ENCODE results near the gene TAF11L10. TPM values are rescaled to one million over a fixed set of nuclear protein-coding genes. Genes with fewer than 3 reads are reported as not detected.
"Not testable (repeated sequence)": the region's sequence is repeated elsewhere in the genome, so short reads cannot be mapped to it uniquely, and the experiment has no call there.

Gene TAF11L10
- polyA plus RNA-seq (2013, experiment 1 of 2): not detected
- polyA plus RNA-seq (2013, experiment 2 of 2): not detected

DNA sequence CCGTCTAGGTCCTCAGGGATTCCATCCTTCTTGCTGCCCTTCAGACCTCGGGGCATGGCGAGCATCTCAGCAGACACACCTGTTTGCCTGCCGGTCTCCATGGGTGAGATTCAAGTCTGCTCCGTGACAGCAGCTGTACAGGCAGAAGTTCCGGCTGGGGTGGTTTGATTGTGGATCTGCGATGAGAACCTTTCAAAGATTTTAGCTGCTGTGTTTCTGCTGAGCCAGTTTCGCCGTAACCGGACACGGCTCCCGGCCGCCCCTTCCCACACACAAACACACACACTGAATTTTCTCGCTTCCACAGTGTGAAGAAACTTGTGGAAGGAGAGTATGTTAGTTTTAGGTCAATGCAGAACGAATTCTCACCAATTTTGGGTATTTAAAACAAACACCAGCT is at the start of gene TAF11L10:
Gene TAF11L10 (minus strand): TSS at position 101 of the 400 bp plus-strand sequence.
- H3K56ac ChIP-seq (ENCODE audit: low read length); H2AK5ac ChIP-seq (ENCODE audit: low read length); H3K4me1 ChIP-seq (ENCODE audit: control insufficient read depth, low read depth, low read length); H3K36me3 ChIP-seq (ENCODE audit: control insufficient read depth, insufficient read depth, low read length); H3K79me1 ChIP-seq (ENCODE audit: low read length); H3K18ac ChIP-seq (ENCODE audit: low read length); H3K4me2 ChIP-seq (ENCODE audit: low read length); H2BK120ac ChIP-seq (ENCODE audit: low read depth, low read length); H3K4ac ChIP-seq (ENCODE audit: low read depth, low read length); H4K8ac ChIP-seq (ENCODE audit: low read depth, low read length); H3K4me3 ChIP-seq (ENCODE audit: low read length); H3K27ac ChIP-seq (ENCODE audit: low read depth, low read length); H4K5ac ChIP-seq (ENCODE audit: low read length); H2BK15ac ChIP-seq (replicated peaks; ENCODE audit: low read depth); H2BK5ac ChIP-seq (ENCODE audit: low read length); H3K27me3 ChIP-seq (ENCODE audit: insufficient read depth, low read length, poor library complexity); H3K79me2 ChIP-seq (ENCODE audit: control insufficient read depth, insufficient read depth, low read length); DNase-seq; H3K9ac ChIP-seq (ENCODE audit: low read length); H3K23ac ChIP-seq (ENCODE audit: low read length): not testable (repeated sequence)
- no CpG with 5 or more reads among the region's 15 CpGs for WGBS (ENCODE audit: extremely low coverage, insufficient coverage, low lambda C conversion rate)

DNA sequence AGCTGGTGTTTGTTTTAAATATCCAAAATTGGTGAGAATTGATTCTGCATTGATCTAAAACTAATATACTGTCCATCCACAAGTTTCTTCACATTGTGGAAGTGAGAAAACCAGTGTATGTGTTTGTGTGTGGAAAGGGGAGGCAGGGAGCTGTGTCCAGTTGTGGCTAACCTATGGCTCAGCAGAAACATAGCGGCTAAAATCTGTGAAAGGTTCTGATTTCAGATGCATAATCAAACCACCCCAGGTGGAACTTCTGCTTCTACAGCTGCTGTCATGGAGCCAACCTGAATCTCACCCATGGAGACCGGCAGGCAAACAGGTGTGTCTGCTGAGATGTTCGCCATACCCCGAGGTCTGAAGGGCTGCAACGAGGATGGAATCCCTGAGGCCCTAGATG is 36.5 kb upstream of the TAF11L10 start, which contains the start of gene TAF11L14:
Gene TAF11L14 (plus strand): TSS at position 301 of the 400 bp plus-strand sequence.
- Histone ChIP-seq H3K79me2 (ENCODE audit: control insufficient read depth, insufficient read depth, low read length) (no peaks in the 10 kb centered on the region), H3K4me2 (ENCODE audit: low read length) (no peak within 1 kb of the TSS), H3K36me3 (ENCODE audit: control insufficient read depth, insufficient read depth, low read length) (no peaks in the 10 kb centered on the region), H2BK120ac (ENCODE audit: low read depth, low read length) (no peak within 1 kb of the TSS), H3K4me1 (ENCODE audit: control insufficient read depth, low read depth, low read length) (no peaks in the 10 kb centered on the region), H2AK5ac (ENCODE audit: low read length) (no peak within 1 kb of the TSS), H3K4me3 (ENCODE audit: low read length) (no peak within 1 kb of the TSS), H3K4ac (ENCODE audit: low read depth, low read length) (no peak within 1 kb of the TSS), H2BK5ac (ENCODE audit: low read length) (no peak within 1 kb of the TSS), H3K56ac (ENCODE audit: low read length) (no peak within 1 kb of the TSS), H3K27me3 (ENCODE audit: insufficient read depth, low read length, poor library complexity) (no peaks in the 10 kb centered on the region), H3K79me1 (ENCODE audit: low read length) (no peaks in the 10 kb centered on the region), H3K18ac (ENCODE audit: low read length) (no peak within 1 kb of the TSS), H3K9ac (ENCODE audit: low read length) (no peak within 1 kb of the TSS), H4K5ac (ENCODE audit: low read length) (no peak within 1 kb of the TSS), H2BK15ac (replicated peaks; ENCODE audit: low read depth) (no peak within 1 kb of the TSS), H4K8ac (ENCODE audit: low read depth, low read length) (no peak within 1 kb of the TSS), H3K27ac (ENCODE audit: low read depth, low read length) (no peak within 1 kb of the TSS), H3K23ac (ENCODE audit: low read length) (no peak within 1 kb of the TSS)
- DNase-seq: no peak
- no CpG with 5 or more reads among the region's 5 CpGs for WGBS (ENCODE audit: extremely low coverage, insufficient coverage, low lambda C conversion rate)

- not testable (repeated sequence) for H3K79me1 ChIP-seq (ENCODE audit: low read length); H3K23ac ChIP-seq (ENCODE audit: low read length); H4K8ac ChIP-seq (ENCODE audit: low read depth, low read length); H2BK15ac ChIP-seq (replicated peaks; ENCODE audit: low read depth); H3K4ac ChIP-seq (ENCODE audit: low read depth, low read length); H2AK5ac ChIP-seq (ENCODE audit: low read length); H2BK120ac ChIP-seq (ENCODE audit: low read depth, low read length); H3K27ac ChIP-seq (ENCODE audit: low read depth, low read length); H4K5ac ChIP-seq (ENCODE audit: low read length); H3K27me3 ChIP-seq (ENCODE audit: insufficient read depth, low read length, poor library complexity); H2BK5ac ChIP-seq (ENCODE audit: low read length); H3K9ac ChIP-seq (ENCODE audit: low read length); DNase-seq; H3K4me1 ChIP-seq (ENCODE audit: control insufficient read depth, low read depth, low read length); H3K79me2 ChIP-seq (ENCODE audit: control insufficient read depth, insufficient read depth, low read length); H3K56ac ChIP-seq (ENCODE audit: low read length); H3K18ac ChIP-seq (ENCODE audit: low read length); H3K4me2 ChIP-seq (ENCODE audit: low read length); H3K4me3 ChIP-seq (ENCODE audit: low read length); H3K36me3 ChIP-seq (ENCODE audit: control insufficient read depth, insufficient read depth, low read length)
- WGBS (ENCODE audit: extremely low coverage, insufficient coverage, low lambda C conversion rate): no CpG with 5 or more reads among the region's 12 CpGs
Measured at GRCh38 chr5:17631788-17632187, 34.2 kb upstream of the TAF11L10 start, which contains the start of gene TAF11L13. Gene TAF11L13 (plus strand): TSS chr5:17632088.

GRCh38 chr5:17625686-17626085 is 28.1 kb upstream of the TAF11L10 start:
- H3K56ac ChIP-seq (ENCODE audit: low read length): no peak overlapping the region
- no peak overlapping the region for H3K18ac ChIP-seq (ENCODE audit: low read length)
- no peak overlapping the region for H2BK120ac ChIP-seq (ENCODE audit: low read depth, low read length)
- no peak overlapping the region for H2AK5ac ChIP-seq (ENCODE audit: low read length)
- no peak overlapping the region for H4K5ac ChIP-seq (ENCODE audit: low read length)
- H3K23ac ChIP-seq (ENCODE audit: low read length): no peak overlapping the region
- no peaks in the 10 kb centered on the region for H3K36me3 ChIP-seq (ENCODE audit: control insufficient read depth, insufficient read depth, low read length)
- H2BK5ac ChIP-seq (ENCODE audit: low read length): no peak overlapping the region
- no peak overlapping the region for H3K4me3 ChIP-seq (ENCODE audit: low read length)
- H3K27ac ChIP-seq (ENCODE audit: low read depth, low read length): no peak overlapping the region
- H3K79me2 ChIP-seq (ENCODE audit: control insufficient read depth, insufficient read depth, low read length): no peaks in the 10 kb centered on the region
- H2BK15ac ChIP-seq (replicated peaks; ENCODE audit: low read depth): no peak overlapping the region
- no peak for DNase-seq
- no peak overlapping the region for H3K9ac ChIP-seq (ENCODE audit: low read length)
- H3K27me3 ChIP-seq (ENCODE audit: insufficient read depth, low read length, poor library complexity): no peaks in the 10 kb centered on the region
- H3K4me1 ChIP-seq (ENCODE audit: control insufficient read depth, low read depth, low read length): no peaks in the 10 kb centered on the region
- H4K8ac ChIP-seq (ENCODE audit: low read depth, low read length): no peak overlapping the region
- no peak overlapping the region for H3K4ac ChIP-seq (ENCODE audit: low read depth, low read length)
- no peak overlapping the region for H3K4me2 ChIP-seq (ENCODE audit: low read length)
- WGBS (ENCODE audit: extremely low coverage, insufficient coverage, low lambda C conversion rate): no CpG with 5 or more reads among the region's 11 CpGs
- H3K79me1 ChIP-seq (ENCODE audit: low read length): no peaks in the 10 kb centered on the region

DNA sequence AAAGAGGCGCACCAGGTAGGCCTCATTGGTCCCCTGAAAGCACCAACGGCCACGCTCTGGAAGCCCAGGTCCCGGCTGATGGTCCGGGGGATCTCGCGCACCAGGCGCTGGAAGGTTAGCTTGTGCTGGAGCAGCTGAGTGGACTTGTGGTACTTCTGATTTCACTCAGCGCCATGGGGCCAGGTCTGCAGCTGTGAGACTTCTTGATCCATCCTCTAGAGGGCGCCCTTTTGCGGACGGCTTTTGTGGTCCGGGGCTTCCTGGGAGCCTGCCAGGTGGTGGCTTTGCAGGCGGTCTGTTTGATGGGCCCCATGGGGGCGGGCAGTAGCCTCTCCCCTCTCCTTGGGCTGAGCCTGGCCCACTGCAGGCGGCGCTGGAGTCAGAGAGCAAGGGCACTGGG is 23.0 kb upstream of the TAF11L10 start:
- Histone ChIP-seq H2AK5ac (ENCODE audit: low read length) (no peak overlapping the region), H3K4me2 (ENCODE audit: low read length) (no peak overlapping the region), H2BK5ac (ENCODE audit: low read length) (no peak overlapping the region), H3K79me2 (ENCODE audit: control insufficient read depth, insufficient read depth, low read length) (no peaks in the 10 kb centered on the region), H3K4me3 (ENCODE audit: low read length) (no peak overlapping the region), H3K36me3 (ENCODE audit: control insufficient read depth, insufficient read depth, low read length) (no peaks in the 10 kb centered on the region), H2BK15ac (replicated peaks; ENCODE audit: low read depth) (no peak overlapping the region), H3K4ac (ENCODE audit: low read depth, low read length) (no peak overlapping the region), H3K9ac (ENCODE audit: low read length) (no peak overlapping the region), H2BK120ac (ENCODE audit: low read depth, low read length) (no peak overlapping the region), H4K8ac (ENCODE audit: low read depth, low read length) (no peak overlapping the region), H4K5ac (ENCODE audit: low read length) (no peak overlapping the region), H3K27ac (ENCODE audit: low read depth, low read length) (no peak overlapping the region), H3K23ac (ENCODE audit: low read length) (no peak overlapping the region), H3K79me1 (ENCODE audit: low read length) (no peaks in the 10 kb centered on the region), H3K4me1 (ENCODE audit: control insufficient read depth, low read depth, low read length) (no peaks in the 10 kb centered on the region), H3K56ac (ENCODE audit: low read length) (no peak overlapping the region), H3K18ac (ENCODE audit: low read length) (no peak overlapping the region), H3K27me3 (ENCODE audit: insufficient read depth, low read length, poor library complexity) (no peaks in the 10 kb centered on the region)
- DNase-seq: peak; percentile 40
- WGBS (ENCODE audit: extremely low coverage, insufficient coverage, low lambda C conversion rate): no CpG with 5 or more reads among the region's 17 CpGs

GRCh38 chr5:17619354-17619753 is 21.7 kb upstream of the TAF11L10 start:
- Histone ChIP-seq H3K79me1 (ENCODE audit: low read length) (no peaks in the 10 kb centered on the region), H3K9ac (ENCODE audit: low read length) (no peak overlapping the region), H3K27me3 (ENCODE audit: insufficient read depth, low read length, poor library complexity) (no peaks in the 10 kb centered on the region), H3K4me3 (ENCODE audit: low read length) (no peak overlapping the region), H3K18ac (ENCODE audit: low read length) (no peak overlapping the region), H3K4ac (ENCODE audit: low read depth, low read length) (no peak overlapping the region), H4K5ac (ENCODE audit: low read length) (no peak overlapping the region), H3K56ac (ENCODE audit: low read length) (no peak overlapping the region), H3K79me2 (ENCODE audit: control insufficient read depth, insufficient read depth, low read length) (no peaks in the 10 kb centered on the region), H3K36me3 (ENCODE audit: control insufficient read depth, insufficient read depth, low read length) (no peaks in the 10 kb centered on the region), H3K27ac (ENCODE audit: low read depth, low read length) (no peak overlapping the region), H2BK15ac (replicated peaks; ENCODE audit: low read depth) (no peak overlapping the region), H2BK120ac (ENCODE audit: low read depth, low read length) (no peak overlapping the region), H3K4me1 (ENCODE audit: control insufficient read depth, low read depth, low read length) (no peaks in the 10 kb centered on the region), H2BK5ac (ENCODE audit: low read length) (no peak overlapping the region), H2AK5ac (ENCODE audit: low read length) (no peak overlapping the region), H3K4me2 (ENCODE audit: low read length) (no peak overlapping the region), H4K8ac (ENCODE audit: low read depth, low read length) (no peak overlapping the region), H3K23ac (ENCODE audit: low read length) (no peak overlapping the region)
- WGBS (ENCODE audit: extremely low coverage, insufficient coverage, low lambda C conversion rate): no CpG with 5 or more reads among the region's 3 CpGs
- DNase-seq: no peak

Measured in mesendoderm (in vitro differentiated cells).